ENCODE data around the gene KCNA10. TPM values are rescaled to one million over a fixed set of nuclear protein-coding genes. Genes with fewer than 3 reads are reported as not detected.

Gene KCNA10
- not detected in 5 replicates for total RNA-seq (2022; extraction: Qiagen RNA extraction)

DNA sequence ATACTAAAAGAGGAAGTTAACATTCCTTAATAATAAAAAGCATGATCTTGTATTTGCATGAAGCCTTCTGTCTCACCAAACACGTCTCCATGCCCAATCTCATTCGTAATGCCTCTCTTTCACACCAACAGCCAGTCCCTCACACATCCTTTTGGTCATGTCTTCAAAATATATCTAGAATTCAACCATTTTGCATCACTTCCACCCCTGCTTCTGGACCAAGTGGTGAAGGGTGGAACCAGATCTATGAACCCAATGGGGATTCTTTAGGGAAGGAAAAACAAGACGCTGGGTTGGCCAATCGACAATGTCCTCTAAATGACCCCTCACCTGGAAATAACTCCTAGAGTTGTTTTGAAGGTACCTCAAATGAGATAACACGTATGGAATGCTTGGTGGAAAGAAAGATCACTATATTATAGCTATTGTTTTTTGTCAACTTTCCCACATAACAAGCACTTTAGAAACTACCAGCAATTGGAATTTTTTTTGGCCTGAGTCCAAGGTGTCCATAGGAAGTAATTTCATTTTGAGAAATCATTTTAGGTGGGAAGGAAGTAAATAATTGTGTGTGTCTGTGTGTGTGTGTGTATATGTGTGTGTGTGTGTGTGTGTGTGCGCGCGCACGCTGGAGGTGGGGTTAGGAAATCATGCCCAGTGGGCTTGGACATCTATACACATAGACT lies at the start of gene KCNA10:
KCNA10 (minus strand) TSS at position 51 of the 686 bp plus-strand sequence. CDS start 388 bp downstream, outside the sequence.

Other genes with a start within 250 kb of the KCNA10 start
- 6.7 to 12.1 TPM (median 10.6 TPM) in 5 replicates for gene RBM15, start 179.8 kb downstream of the KCNA10 start, total RNA-seq (2022; extraction: Qiagen RNA extraction)
- gene SLC16A4, start 128.1 kb downstream of the KCNA10 start, total RNA-seq (2022; extraction: Qiagen RNA extraction), result 30.8 to 41.6 TPM (median 35.2 TPM) in 5 replicates
- 158 to 207 TPM (median 161 TPM) in 5 replicates for gene LAMTOR5, start 111.5 kb downstream of the KCNA10 start, total RNA-seq (2022; extraction: Qiagen RNA extraction)
- gene PROK1, start 68.0 kb downstream of the KCNA10 start, total RNA-seq (2022; extraction: Qiagen RNA extraction), result not detected in 5 replicates
- 0.02 to 0.20 TPM (median 0.05 TPM) in 5 replicates for gene KCNA2, start 87.2 kb upstream of the KCNA10 start, total RNA-seq (2022; extraction: Qiagen RNA extraction)
- not detected in 5 replicates for gene KCNA3, start 155.8 kb upstream of the KCNA10 start, total RNA-seq (2022; extraction: Qiagen RNA extraction)